Hematopoietic multipotent progenitor cell treated with erythropoietin and hydrocortisone succinate and interleukin-3 and kit ligand, for 6 days (in vitro differentiated cells): ENCODE results near the gene PDE3A.

Source experiments
- DNase-seq: peaks from one replicate; pipeline ENCODE4 v3.0.0-alpha.2; 2015

The PDE3A gene

GRCh38 chr12:20368114-20368650 is at the start of gene PDE3A:
TSS of gene PDE3A (plus strand) at chr12:20368537. CDS start at chr12:20369285, 748 bp downstream.
- DNase-seq = peak; percentile 63

GRCh38 chr12:20319366-20319765 is 49.0 kb upstream of the PDE3A start:
- no peak for DNase-seq

GRCh38 chr12:20320552-20320951 is 47.8 kb upstream of the PDE3A start:
- DNase-seq = no peak

- DNase-seq = peak; percentile 6
Observed at GRCh38 chr12:20330826-20331505, 37.4 kb upstream of the PDE3A start.

- no peak for DNase-seq
Observed at GRCh38 chr12:20339060-20339459, 29.3 kb upstream of the PDE3A start.

- DNase-seq = no peak
Observed at GRCh38 chr12:20342111-20342510, 26.2 kb upstream of the PDE3A start.

GRCh38 chr12:20345866-20346265 is 22.5 kb upstream of the PDE3A start:
- DNase-seq = no peak

- no peak for DNase-seq
Observed at GRCh38 chr12:20350026-20350425, 18.3 kb upstream of the PDE3A start.

- DNase-seq = no peak
Observed at GRCh38 chr12:20350495-20350894, 17.8 kb upstream of the PDE3A start.

GRCh38 chr12:20351406-20351805 is 16.9 kb upstream of the PDE3A start:
- DNase-seq = no peak

- DNase-seq = no peak
Observed at GRCh38 chr12:20356048-20356447, 12.3 kb upstream of the PDE3A start.

GRCh38 chr12:20360407-20360806 is 7.9 kb upstream of the PDE3A start:
- no peak for DNase-seq

- DNase-seq = no peak
Observed at GRCh38 chr12:20361416-20361815, 6.9 kb upstream of the PDE3A start.

GRCh38 chr12:20364501-20364900 is 3.8 kb upstream of the PDE3A start:
- DNase-seq = no peak

GRCh38 chr12:20366776-20367409 is 1.4 kb upstream of the PDE3A start:
- no peak for DNase-seq

GRCh38 chr12:20367583-20368113 is 689 bp upstream of the PDE3A start:
- no peak for DNase-seq

GRCh38 chr12:20368651-20369304 is 441 bp downstream of the PDE3A start:
- peak; percentile 43 for DNase-seq

- peak; percentile 59 for DNase-seq
Observed at GRCh38 chr12:20369305-20370013, 1.1 kb downstream of the PDE3A start.

GRCh38 chr12:20370014-20370386 is 1.7 kb downstream of the PDE3A start:
- DNase-seq = peak; percentile 16

- DNase-seq = no peak
Observed at GRCh38 chr12:20370866-20371519, 2.7 kb downstream of the PDE3A start.

GRCh38 chr12:20372326-20373096 is 4.2 kb downstream of the PDE3A start:
- DNase-seq = no peak

- no peak for DNase-seq
Observed at GRCh38 chr12:20374795-20375194, 6.5 kb downstream of the PDE3A start.
